SU-DHL-6 (cell line): Measurements from ENCODE around the gene ABCA4.

Experiments
- CTCF ChIP-seq: fragments of 200-600 bp; sonication (generic); IDR thresholded peaks from one replicate; pipeline ENCODE4 v1.5.1; 2017; ENCODE audit warnings: antibody characterized with exemption, mild to moderate bottlenecking, low read length, moderate library complexity; ENCODE audit not compliant: insufficient read depth, poor library complexity, severe bottlenecking
- EZH2phosphoT487 ChIP-seq: fragments of 200-600 bp; sonication (generic), shearing (Covaris generic); conservative IDR thresholded peaks from 2 replicates; pipeline ENCODE4 v1.6.1; 2018; ENCODE audit warnings: mild to moderate bottlenecking, antibody characterized with exemption, low read length, moderate library complexity, mixed read lengths

GRCh38 chr1:94050675-94051074, 70.3 kb downstream of the ABCA4 start:
- no peak for TF ChIP-seq CTCF
- TF ChIP-seq EZH2phosphoT487 = no peak
